ENCODE data around the gene WDPCP.

The WDPCP gene

DNA sequence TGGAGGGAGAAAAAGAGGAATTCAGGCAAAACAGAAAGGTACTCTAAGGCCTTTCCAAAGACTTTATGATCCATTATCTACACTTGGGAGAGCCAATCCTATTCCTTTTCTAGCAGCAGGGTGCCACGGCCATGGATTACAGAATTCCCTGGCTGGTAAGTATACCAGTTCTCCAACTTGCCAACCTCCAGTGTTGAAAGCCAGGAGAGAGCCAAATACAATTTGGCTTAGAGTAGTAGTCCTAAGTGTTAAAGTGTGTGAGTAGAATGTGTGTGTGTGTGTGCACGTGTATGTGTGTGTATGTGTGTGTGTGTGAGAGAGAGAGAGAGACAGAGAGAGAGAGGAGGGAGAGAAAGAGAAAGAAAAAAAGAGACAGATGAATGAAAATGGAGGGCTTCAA, 43.3 kb downstream of the WDPCP start:
- no peak for ATAC-seq (replicated peaks)
- Mint-ChIP-seq H3K27ac (no peak overlapping the region), H3K4me1 (ENCODE audit: low read depth in 2 of 2) (no peaks in the 10 kb centered on the region), H3K9me3 (no peaks in the 10 kb centered on the region), H3K4me3 (no peak overlapping the region), H3K36me3 (ENCODE audit: insufficient read depth) (no peaks in the 10 kb centered on the region), H3K27me3 (no peaks in the 10 kb centered on the region)
- DNase-seq: no peak

DNA sequence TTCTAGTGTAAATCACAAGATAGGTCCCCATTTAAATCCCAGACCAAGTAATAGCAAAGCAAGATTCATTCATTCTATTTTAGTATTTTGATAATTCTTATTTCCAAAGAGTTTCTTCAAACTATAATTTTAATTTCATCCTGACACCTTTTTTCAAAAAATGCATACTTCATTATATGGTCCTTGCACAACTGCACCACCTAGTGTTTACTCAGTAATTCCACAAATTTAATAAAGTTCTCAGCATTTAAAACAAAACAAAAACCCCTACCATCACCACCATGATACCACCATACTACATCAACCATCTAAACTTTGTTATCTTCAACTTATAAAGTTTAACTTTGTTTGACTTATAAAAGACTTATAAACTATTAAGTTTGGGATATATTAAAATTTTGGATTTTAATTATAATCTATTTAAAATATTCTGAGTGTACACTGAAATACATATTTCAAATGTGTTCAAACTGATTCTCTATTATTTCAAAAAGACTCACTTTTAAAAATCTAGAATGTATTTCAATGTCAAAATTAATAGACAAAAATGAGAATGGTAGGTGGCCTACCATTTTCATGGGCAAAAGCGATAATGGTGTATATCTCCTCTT, 44.2 kb downstream of the WDPCP start:
- Mint-ChIP-seq H3K9me3 (no peaks in the 10 kb centered on the region), H3K27me3 (no peaks in the 10 kb centered on the region), H3K4me1 (ENCODE audit: low read depth in 2 of 2) (no peaks in the 10 kb centered on the region), H3K36me3 (ENCODE audit: insufficient read depth) (no peaks in the 10 kb centered on the region), H3K4me3 (no peak overlapping the region), H3K27ac (no peak overlapping the region)
- DNase-seq (no peak), ATAC-seq (replicated peaks) (no peak)

DNA sequence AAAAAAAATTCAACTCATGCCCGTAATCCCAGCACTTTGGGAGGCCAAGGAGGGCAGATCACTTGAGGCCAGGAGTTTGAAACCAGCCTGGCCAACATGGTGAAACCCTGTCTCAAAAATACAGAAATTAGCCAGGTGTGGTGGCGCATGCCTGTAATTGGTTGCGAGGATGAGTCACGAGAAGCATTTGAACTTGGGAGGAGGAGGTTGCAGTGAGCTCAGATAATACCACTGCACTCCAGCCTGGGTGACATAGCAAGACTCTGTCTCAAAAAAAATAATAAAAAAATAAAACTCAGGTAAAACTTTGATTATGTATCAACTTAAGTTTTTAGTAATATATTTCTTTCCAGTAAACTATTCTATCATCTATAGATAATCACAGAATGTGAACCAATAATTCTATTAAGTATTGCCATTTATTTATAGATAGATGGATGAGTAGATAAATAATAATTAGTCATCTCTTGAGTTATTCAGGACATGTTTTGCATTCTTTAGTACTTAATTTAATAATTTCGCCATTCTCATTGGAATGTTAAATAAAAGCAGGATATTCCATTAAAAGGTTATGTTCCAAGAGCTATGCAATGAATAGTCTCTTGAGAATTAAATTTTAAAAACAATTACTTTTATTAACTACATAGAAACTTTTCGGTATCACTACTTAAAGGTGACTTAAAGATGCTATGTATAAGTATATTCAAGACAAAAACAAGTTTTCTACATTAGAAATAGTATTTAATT, 48.7 kb downstream of the WDPCP start:
- Mint-ChIP-seq H3K27me3 (no peaks in the 10 kb centered on the region), H3K27ac (no peak overlapping the region), H3K4me3 (no peak overlapping the region), H3K36me3 (ENCODE audit: insufficient read depth) (no peaks in the 10 kb centered on the region), H3K9me3 (peaks cover 0 to 9% of the 10 kb centered on the region in 2 donors), H3K4me1 (ENCODE audit: low read depth in 2 of 2) (no peaks in the 10 kb centered on the region)
- ATAC-seq (replicated peaks) (no peak), DNase-seq (no peak)

DNA sequence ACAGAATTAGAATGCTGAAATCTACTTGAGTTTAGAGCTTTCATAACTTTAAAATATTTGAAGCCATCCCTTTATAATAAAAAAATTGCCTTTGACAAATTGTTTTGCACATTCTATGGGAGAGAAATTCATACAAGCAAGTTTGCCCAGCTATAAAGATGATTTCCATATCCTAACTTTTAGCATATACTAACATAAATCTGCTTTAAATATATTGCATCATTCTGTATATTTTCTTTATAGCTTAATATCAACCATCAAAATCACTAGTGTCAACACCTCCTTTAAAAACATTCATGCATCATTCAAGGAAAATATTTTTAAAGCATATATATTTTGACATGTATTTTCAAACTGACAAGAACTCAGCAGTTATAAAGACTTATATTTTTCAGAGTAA, 49.9 kb downstream of the WDPCP start:
- ATAC-seq (replicated peaks): no peak
- Mint-ChIP-seq H3K27me3 (no peaks in the 10 kb centered on the region), H3K4me3 (no peak overlapping the region), H3K36me3 (ENCODE audit: insufficient read depth) (no peaks in the 10 kb centered on the region), H3K9me3 (peaks cover 0 to 16% of the 10 kb centered on the region in 2 donors), H3K27ac (no peak overlapping the region), H3K4me1 (ENCODE audit: low read depth in 2 of 2) (peaks cover 2 to 8% of the 10 kb centered on the region in 2 donors)
- no peak for DNase-seq

DNA sequence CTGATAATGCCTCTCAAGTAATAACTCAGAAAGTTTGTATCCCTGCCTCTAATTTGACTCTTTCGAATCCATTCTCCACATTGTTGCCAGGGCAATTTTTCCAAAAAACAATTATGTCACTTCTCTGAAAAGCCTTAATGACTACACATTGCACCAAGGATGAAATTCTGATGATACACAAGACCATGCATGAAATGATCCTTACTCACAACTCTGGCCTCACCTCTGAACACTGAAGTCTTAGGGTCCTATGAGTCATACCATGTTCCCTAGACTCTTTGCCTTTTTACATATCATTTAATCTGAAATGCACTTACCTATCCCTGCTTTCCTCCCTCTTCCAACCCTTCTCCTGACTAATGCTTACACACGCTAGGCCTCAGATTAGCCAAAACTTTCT, 51.0 kb downstream of the WDPCP start:
- Mint-ChIP-seq H3K36me3 (ENCODE audit: insufficient read depth) (no peaks in the 10 kb centered on the region), H3K4me1 (ENCODE audit: low read depth in 2 of 2) (peaks cover 2 to 8% of the 10 kb centered on the region in 2 donors), H3K27me3 (no peaks in the 10 kb centered on the region), H3K27ac (no peak overlapping the region), H3K4me3 (no peak overlapping the region), H3K9me3 (peaks cover 0 to 19% of the 10 kb centered on the region in 2 donors)
- ATAC-seq (replicated peaks) (no peak), DNase-seq (no peak)

DNA sequence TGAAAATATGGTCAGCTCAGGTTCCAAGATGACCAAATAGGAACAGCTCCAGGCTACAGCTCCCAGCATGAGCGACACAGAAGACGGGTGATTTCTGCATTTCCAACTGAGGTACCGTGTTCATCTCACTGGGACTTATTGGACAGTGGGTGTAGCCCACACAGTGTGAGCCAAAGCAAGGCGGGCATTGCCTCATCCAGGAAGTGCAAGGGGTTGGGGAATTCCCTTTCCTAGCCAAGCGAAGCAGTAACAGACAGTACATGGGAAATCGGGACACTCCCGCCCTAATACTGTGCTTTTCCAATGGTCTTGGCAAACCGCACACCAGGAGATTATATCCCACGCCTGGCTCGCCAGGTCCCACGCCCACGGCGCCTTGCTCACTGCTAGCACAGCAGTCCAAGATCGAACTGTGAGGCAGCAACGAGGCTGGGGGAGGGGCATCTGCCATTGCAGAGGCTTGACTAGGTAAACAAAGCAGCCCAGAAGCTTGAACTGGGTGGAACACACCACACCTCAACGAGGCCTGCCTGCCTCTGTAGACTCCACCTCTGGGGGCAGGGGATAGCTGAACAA, 57.5 kb downstream of the WDPCP start:
- no peak overlapping the region for H3K27ac Mint-ChIP-seq
- H3K36me3 Mint-ChIP-seq (ENCODE audit: insufficient read depth): no peaks in the 10 kb centered on the region
- no peak overlapping the region for H3K4me3 Mint-ChIP-seq
- DNase-seq: no peak
- peaks cover 2 to 8% of the 10 kb centered on the region in 2 donors for H3K4me1 Mint-ChIP-seq (ENCODE audit: low read depth in 2 of 2)
- no peaks in the 10 kb centered on the region for H3K27me3 Mint-ChIP-seq
- peaks cover 0 to 19% of the 10 kb centered on the region in 2 donors for H3K9me3 Mint-ChIP-seq
- no peak for ATAC-seq (replicated peaks)

DNA sequence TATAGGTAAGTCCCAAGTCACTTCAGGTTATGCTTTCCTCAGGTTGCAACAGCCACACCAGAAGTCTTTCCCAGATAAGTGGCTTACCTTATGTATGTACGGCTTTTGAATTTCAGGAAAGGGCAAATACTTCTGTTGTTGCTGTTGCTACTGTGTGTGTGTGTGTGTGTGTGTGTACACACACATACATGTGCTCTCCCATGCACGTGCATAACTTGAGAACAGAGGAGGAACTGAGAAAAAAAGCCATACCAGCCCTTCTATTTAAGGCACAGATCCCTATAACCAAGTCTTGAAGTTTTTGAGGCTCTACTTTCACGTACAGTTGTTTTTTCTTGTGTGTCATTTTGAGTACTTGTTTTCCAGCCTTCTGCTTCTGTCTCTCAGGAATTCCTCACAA, 62.4 kb downstream of the WDPCP start:
- Mint-ChIP-seq H3K27ac (no peak overlapping the region), H3K9me3 (peaks cover 12 to 32% of the 10 kb centered on the region in 2 donors), H3K4me1 (ENCODE audit: low read depth in 2 of 2) (peaks cover 2 to 13% of the 10 kb centered on the region in 2 donors), H3K36me3 (ENCODE audit: insufficient read depth) (no peaks in the 10 kb centered on the region), H3K27me3 (no peaks in the 10 kb centered on the region), H3K4me3 (no peak overlapping the region)
- no peak for ATAC-seq (replicated peaks)
- no peak for DNase-seq

DNA sequence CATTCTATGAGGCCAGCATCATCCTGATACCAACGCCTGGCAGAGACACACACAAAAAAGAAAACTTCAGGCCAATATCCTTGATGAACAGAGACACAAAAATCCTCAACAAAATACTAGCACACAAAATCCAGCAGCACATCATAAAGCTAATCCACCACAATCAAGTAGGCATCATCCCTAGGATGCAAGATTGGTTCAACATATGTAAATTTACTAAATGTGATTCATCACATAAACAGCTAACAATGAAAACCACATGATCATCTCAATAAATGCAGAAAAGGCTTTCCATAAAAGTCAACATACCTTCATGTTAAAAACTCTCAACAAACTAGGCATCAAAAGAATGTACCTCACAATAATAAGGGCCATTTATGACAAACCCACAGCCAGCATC, 65.3 kb downstream of the WDPCP start:
- Mint-ChIP-seq H3K27me3 (no peaks in the 10 kb centered on the region), H3K9me3 (peaks cover 17 to 39% of the 10 kb centered on the region in 2 donors), H3K4me3 (no peak overlapping the region), H3K27ac (no peak overlapping the region), H3K4me1 (ENCODE audit: low read depth in 2 of 2) (peaks cover 7 to 30% of the 10 kb centered on the region in 2 donors), H3K36me3 (ENCODE audit: insufficient read depth) (no peaks in the 10 kb centered on the region)
- DNase-seq (no peak), ATAC-seq (replicated peaks) (no peak)

DNA sequence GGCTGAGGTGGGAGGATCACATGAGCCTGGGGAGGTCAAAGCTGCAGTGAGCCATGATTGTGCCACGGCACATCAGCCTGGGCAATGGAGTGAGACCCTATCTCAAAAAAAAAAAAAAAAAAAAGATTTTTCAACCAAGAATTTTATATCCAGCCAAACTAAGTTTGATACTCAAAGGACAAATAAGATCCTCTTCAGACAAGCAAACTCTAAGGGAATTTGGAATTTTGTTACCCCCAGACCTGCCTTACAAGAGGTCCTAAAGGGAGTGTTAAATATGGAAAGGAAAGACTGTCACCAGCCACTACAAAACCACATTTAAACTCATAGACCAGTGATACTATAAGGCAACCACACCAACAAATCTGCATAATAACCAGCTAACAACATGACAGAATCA, 67.5 kb downstream of the WDPCP start:
- no peak overlapping the region for H3K4me3 Mint-ChIP-seq
- H3K27me3 Mint-ChIP-seq: no peaks in the 10 kb centered on the region
- DNase-seq (no peak), ATAC-seq (replicated peaks) (no peak)
- no peaks in the 10 kb centered on the region for H3K36me3 Mint-ChIP-seq (ENCODE audit: insufficient read depth)
- H3K27ac Mint-ChIP-seq: no peak overlapping the region
- H3K4me1 Mint-ChIP-seq (ENCODE audit: low read depth in 2 of 2): peaks cover 7 to 30% of the 10 kb centered on the region in 2 donors
- H3K9me3 Mint-ChIP-seq: peaks cover 17 to 39% of the 10 kb centered on the region in 2 donors

DNA sequence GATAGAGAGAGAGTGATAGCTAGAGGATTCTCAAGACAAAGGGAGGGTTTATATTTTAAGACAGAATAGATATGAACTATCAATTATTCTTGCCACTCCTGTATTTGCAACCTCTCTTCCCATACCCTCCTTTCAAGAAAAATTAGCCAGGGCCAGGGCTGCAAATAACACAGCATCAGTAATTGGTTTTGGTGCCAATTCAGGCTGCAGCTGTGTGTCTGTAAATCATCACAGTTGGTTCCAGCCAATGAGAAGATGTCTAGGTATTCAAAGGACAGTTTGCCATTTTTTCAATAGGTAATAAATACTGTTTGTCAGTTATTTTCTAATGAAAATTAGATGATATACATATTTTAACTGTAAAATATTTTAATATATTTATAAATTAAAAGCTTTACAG, 73.5 kb downstream of the WDPCP start:
- no peak overlapping the region for H3K4me3 Mint-ChIP-seq
- no peaks in the 10 kb centered on the region for H3K36me3 Mint-ChIP-seq (ENCODE audit: insufficient read depth)
- H3K27me3 Mint-ChIP-seq: no peaks in the 10 kb centered on the region
- DNase-seq (no peak), ATAC-seq (replicated peaks) (no peak)
- peaks cover 6 to 17% of the 10 kb centered on the region in 2 donors for H3K4me1 Mint-ChIP-seq (ENCODE audit: low read depth in 2 of 2)
- peaks cover 7 to 18% of the 10 kb centered on the region in 2 donors for H3K9me3 Mint-ChIP-seq
- no peak overlapping the region for H3K27ac Mint-ChIP-seq

DNA sequence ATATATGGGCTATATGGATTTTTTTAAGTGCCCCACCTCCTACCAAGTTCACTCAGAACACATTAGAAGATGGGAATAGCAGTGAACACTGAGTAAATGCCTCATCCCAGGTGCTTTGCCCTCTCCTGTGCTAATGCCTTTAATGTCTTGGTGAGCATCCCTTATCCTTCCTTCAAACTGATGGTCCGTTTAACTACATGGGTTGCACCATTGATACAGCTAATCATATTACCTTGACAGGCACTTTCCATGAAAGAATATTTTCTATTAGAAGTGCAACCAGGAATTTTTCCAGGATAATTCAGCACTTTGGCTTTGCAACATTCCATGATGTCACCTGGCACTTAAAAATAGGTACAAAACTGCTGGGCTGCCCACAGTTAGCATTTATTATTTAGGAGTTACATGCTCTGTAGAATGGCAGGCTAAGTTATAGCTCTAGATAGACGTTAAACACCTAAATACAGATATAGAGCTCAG, 74.0 kb downstream of the WDPCP start:
- no peaks in the 10 kb centered on the region for H3K27me3 Mint-ChIP-seq
- H3K4me3 Mint-ChIP-seq: no peak overlapping the region
- DNase-seq: no peak
- ATAC-seq (replicated peaks): no peak
- no peak overlapping the region for H3K27ac Mint-ChIP-seq
- no peaks in the 10 kb centered on the region for H3K36me3 Mint-ChIP-seq (ENCODE audit: insufficient read depth)
- peaks cover 7 to 18% of the 10 kb centered on the region in 2 donors for H3K9me3 Mint-ChIP-seq
- peaks cover 6 to 17% of the 10 kb centered on the region in 2 donors for H3K4me1 Mint-ChIP-seq (ENCODE audit: low read depth in 2 of 2)

DNA sequence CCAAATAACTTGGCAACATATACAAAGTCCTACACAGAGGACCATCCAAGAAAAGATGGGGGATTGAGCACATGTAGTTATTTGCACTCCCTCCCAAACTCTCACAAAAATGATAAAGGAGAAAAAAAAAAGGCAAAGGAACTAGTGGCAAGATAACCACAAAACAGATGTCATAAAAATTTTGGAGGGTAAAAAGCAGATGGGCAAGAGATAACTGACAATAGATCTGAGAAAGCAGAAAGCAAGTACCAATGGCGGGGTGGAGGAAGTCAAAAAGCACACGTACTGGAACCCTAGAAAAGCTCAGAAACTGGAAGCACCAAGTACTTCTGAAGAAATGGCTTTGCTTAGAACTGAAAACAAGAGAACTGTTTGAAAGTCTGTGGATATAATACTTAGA, 82.0 kb downstream of the WDPCP start:
- Mint-ChIP-seq H3K27ac (peak overlapping the region in 1 of 2 donors; percentile 12), H3K4me3 (no peak overlapping the region), H3K9me3 (peaks cover 8 to 23% of the 10 kb centered on the region in 2 donors), H3K36me3 (ENCODE audit: insufficient read depth) (no peaks in the 10 kb centered on the region), H3K4me1 (ENCODE audit: low read depth in 2 of 2) (peaks cover 7 to 24% of the 10 kb centered on the region in 2 donors), H3K27me3 (no peaks in the 10 kb centered on the region)
- ATAC-seq (replicated peaks): no peak
- no peak for DNase-seq

DNA sequence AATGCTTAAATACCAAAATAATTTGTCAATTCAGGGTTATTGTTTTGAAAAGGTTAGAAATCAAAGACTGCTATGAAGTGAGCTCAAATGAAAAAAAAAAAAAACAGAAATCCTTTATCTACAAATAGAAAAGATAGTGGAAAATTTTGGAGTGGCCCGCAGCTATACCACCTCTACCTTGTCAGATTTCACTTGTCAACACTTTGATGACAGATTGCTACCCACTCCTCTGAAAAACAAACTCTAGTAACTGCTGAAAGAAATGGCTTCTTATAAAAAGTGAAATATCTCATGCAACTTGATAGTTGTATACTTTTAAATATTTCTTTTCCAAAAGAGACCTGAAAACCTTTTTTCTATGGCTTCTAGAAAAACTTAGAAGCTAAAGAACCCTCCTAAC, 84.5 kb downstream of the WDPCP start:
- H3K36me3 Mint-ChIP-seq (ENCODE audit: insufficient read depth): no peaks in the 10 kb centered on the region
- ATAC-seq (replicated peaks): no peak
- no peak for DNase-seq
- no peak overlapping the region for H3K4me3 Mint-ChIP-seq
- H3K9me3 Mint-ChIP-seq: peaks cover 0 to 6% of the 10 kb centered on the region in 2 donors
- no peak overlapping the region for H3K27ac Mint-ChIP-seq
- H3K27me3 Mint-ChIP-seq: no peaks in the 10 kb centered on the region
- peaks cover 5 to 17% of the 10 kb centered on the region in 2 donors for H3K4me1 Mint-ChIP-seq (ENCODE audit: low read depth in 2 of 2)

DNA sequence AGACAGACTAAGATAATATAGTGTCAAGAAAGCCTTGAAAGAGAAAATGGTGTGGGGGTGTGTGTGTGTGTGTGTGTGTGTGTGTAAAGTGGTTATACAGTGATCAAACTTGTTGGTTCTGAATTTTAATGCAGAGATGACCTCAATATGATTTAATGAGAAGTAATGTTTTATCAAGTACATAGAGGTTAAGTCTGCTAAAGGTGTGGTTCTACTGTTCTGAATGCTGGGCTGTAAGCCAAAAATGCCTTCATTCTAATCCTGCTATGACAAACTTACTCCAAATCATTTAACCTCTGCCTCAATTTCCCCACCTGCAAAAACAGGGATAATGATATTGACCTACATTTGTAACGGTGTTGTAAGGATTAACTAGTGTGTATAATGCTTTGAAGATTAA, 87.9 kb downstream of the WDPCP start:
- DNase-seq: no peak
- ATAC-seq (replicated peaks): no peak
- H3K36me3 Mint-ChIP-seq (ENCODE audit: insufficient read depth): no peaks in the 10 kb centered on the region

More for the DNA sequence above, 87.9 kb downstream of the WDPCP start:
- Mint-ChIP-seq H3K4me1 (ENCODE audit: low read depth in 2 of 2) (peaks cover 2 to 8% of the 10 kb centered on the region in 2 donors), H3K4me3 (no peak overlapping the region), H3K27me3 (no peaks in the 10 kb centered on the region), H3K9me3 (no peaks in the 10 kb centered on the region), H3K27ac (peak overlapping the region in 1 of 2 donors; percentile 6)
